ENCODE results near the gene CPNE7.
"Not testable (repeated sequence)": the region's sequence is repeated elsewhere in the genome, so short reads cannot be mapped to it uniquely, and the experiment has no call there.

The CPNE7 gene

DNA sequence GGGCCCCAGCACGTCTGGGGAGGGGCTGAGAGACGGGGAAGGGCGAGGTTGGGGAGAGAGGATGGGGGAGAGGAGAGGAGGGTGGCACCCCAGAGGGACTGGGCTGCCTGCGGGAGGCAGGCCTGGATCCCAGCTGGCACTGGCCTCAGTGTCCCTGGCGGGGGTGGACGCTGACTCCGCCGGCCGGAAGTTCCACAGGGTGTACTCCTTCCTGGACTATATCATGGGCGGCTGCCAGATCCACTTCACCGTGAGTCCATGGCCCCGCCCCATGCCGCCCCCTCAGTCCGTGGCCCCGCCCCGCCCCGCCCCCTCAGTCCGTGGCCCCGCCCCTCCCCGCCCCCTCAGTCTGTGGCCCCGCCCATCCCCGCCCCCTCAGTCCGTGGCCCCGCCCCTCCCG lies 11.3 kb downstream of the CPNE7 start:
- DNase-seq: no peak
- H3K36me3 ChIP-seq (replicated peaks): no peaks in the 10 kb centered on the region
- TF ChIP-seq, protein P1, sequence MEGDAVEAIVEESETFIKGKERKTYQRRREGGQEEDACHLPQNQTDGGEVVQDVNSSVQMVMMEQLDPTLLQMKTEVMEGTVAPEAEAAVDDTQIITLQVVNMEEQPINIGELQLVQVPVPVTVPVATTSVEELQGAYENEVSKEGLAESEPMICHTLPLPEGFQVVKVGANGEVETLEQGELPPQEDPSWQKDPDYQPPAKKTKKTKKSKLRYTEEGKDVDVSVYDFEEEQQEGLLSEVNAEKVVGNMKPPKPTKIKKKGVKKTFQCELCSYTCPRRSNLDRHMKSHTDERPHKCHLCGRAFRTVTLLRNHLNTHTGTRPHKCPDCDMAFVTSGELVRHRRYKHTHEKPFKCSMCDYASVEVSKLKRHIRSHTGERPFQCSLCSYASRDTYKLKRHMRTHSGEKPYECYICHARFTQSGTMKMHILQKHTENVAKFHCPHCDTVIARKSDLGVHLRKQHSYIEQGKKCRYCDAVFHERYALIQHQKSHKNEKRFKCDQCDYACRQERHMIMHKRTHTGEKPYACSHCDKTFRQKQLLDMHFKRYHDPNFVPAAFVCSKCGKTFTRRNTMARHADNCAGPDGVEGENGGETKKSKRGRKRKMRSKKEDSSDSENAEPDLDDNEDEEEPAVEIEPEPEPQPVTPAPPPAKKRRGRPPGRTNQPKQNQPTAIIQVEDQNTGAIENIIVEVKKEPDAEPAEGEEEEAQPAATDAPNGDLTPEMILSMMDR (IDR thresholded peaks at IDR 0.05; ENCODE audit: low read depth, low read length, missing control alignments): no peak
- H3K27ac ChIP-seq: no peak overlapping the region
- H3K27me3 ChIP-seq (replicated peaks): no peaks in the 10 kb centered on the region
- in situ Hi-C loops (cut with HindIII; ENCODE audit: low pct_ligation_motif_present, low sequenced_read_pairs): no loop called here
- H3K4me3 ChIP-seq (ENCODE audit: low read depth, low read length): no peak overlapping the region

DNA sequence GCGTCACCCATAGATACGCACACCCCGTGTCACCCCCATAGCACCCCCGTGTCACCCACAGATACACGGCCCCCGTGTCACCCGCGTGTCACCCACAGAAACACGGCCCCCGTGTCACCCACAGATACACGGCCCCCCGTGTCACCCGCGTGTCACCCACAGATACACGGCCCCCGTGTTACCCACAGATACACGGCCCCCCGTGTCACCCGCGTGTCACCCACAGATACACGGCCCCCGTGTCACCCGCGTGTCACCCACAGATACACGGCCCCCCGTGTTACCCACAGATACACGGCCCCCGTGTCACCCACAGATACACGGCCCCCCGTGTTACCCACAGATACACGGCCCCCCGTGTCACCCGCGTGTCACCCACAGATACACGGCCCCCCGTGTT lies 12.1 kb downstream of the CPNE7 start:
- H3K27me3 ChIP-seq (replicated peaks); in situ Hi-C loops (cut with HindIII; ENCODE audit: low pct_ligation_motif_present, low sequenced_read_pairs); H3K36me3 ChIP-seq (replicated peaks); H3K4me3 ChIP-seq (ENCODE audit: low read depth, low read length); H3K27ac ChIP-seq; DNase-seq: not testable (repeated sequence)

DNA sequence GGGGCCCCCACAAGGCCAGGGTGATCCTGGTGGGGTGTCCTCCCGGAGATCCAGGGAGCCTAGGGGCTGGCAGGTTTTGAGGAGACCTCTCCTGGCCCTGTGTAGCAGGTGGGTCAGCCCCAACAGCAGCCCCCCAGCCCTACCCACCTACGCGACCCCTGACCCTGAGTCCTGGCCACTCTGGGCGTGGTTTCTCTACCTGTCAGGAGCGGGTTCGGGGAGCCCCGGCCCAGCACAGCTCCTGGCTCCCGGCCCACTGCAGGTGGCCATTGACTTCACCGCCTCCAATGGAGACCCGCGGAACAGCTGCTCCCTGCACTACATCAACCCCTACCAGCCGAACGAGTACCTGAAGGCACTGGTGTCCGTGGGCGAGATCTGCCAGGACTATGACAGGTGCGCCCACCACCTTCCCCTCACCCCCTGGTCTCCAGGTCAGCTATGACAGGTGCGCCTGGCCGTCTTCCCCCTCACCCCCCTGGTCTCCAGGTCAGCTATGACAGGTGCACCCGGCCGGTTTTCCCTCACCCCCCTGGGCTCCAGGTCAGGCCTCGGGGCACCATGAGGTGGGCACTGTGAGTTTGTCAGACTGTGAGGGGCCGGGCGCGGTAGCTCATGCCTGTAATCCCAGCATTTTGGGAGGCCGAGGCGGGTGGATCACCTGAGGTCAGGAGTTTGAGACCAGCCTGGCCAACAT lies 13.0 kb downstream of the CPNE7 start:
- TF ChIP-seq, protein P1 (IDR thresholded peaks at IDR 0.05; ENCODE audit: low read depth, low read length, missing control alignments): no peak
- no peaks in the 10 kb centered on the region for H3K27me3 ChIP-seq (replicated peaks)
- no peak overlapping the region for H3K4me3 ChIP-seq (ENCODE audit: low read depth, low read length)
- in situ Hi-C loops (cut with HindIII; ENCODE audit: low pct_ligation_motif_present, low sequenced_read_pairs): no loop called here
- H3K36me3 ChIP-seq (replicated peaks): no peaks in the 10 kb centered on the region
- no peak overlapping the region for H3K27ac ChIP-seq
- DNase-seq: no peak

DNA sequence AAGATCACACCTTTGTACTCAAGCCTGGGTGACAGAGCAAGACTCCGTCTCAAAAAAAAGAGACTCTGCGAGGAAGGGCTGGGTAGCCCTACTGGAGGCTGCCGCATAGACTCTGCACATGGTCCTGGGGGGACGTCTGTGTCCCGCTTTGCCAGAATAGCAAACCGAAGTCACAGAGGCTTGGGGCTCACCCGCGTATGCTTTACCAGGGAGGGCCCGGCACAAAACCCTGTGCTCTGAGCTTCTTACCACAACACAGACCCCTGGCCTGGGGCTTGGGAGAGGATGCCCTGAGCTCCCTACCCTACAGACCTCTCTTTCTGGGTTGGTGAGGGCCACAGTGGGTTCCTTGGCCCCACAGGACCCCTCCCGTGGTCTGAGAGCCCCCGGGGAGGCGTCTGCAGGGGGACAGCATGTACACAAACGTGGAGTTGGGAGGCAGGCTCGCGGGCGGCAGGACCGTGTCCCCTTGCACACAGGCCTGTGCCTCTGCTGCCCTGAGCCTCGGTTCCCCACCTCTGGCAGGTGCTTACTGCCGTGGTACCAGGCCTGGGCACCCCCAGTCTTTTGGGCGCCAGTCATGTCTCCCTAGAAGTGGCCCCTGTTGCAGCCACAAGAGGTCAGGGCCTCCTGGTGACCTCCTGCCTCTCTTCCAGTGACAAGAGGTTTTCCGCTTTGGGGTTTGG lies 13.8 kb downstream of the CPNE7 start:
- Histone ChIP-seq H3K27me3 (replicated peaks) (no peaks in the 10 kb centered on the region), H3K4me3 (ENCODE audit: low read depth, low read length) (no peak overlapping the region), H3K27ac (no peak overlapping the region), H3K36me3 (replicated peaks) (no peaks in the 10 kb centered on the region)
- TF ChIP-seq, protein P1 (IDR thresholded peaks at IDR 0.05; ENCODE audit: low read depth, low read length, missing control alignments): no peak
- DNase-seq: no peak
- in situ Hi-C loops (cut with HindIII; ENCODE audit: low pct_ligation_motif_present, low sequenced_read_pairs): no loop called here

DNA sequence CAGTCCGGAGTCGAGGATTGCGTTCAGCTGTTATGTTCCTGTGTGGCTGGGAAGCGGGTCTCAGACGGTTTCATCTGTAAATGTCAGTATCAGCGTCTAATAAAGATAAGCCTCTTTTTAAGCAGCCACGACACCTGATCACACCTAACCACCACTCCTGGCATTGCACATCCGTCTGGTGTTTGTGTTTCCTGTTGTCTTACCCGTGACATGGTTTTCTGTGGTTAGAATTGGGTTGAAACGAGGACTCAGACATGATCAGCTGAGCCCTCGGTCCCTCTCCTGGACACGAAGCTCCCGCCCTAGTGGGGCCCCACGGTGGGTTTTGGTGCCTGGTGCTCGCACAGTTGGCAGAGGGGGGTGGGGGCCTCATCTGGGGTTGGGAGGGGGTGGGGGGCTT lies 18.3 kb downstream of the CPNE7 start:
- Histone ChIP-seq H3K36me3 (replicated peaks) (no peaks in the 10 kb centered on the region), H3K27ac (no peak overlapping the region), H3K27me3 (replicated peaks) (no peaks in the 10 kb centered on the region), H3K4me3 (ENCODE audit: low read depth, low read length) (no peak overlapping the region)
- in situ Hi-C loops (cut with HindIII; ENCODE audit: low pct_ligation_motif_present, low sequenced_read_pairs): no loop called here
- DNase-seq: no peak
- TF ChIP-seq, protein P1 (IDR thresholded peaks at IDR 0.05; ENCODE audit: low read depth, low read length, missing control alignments): no peak

DNA sequence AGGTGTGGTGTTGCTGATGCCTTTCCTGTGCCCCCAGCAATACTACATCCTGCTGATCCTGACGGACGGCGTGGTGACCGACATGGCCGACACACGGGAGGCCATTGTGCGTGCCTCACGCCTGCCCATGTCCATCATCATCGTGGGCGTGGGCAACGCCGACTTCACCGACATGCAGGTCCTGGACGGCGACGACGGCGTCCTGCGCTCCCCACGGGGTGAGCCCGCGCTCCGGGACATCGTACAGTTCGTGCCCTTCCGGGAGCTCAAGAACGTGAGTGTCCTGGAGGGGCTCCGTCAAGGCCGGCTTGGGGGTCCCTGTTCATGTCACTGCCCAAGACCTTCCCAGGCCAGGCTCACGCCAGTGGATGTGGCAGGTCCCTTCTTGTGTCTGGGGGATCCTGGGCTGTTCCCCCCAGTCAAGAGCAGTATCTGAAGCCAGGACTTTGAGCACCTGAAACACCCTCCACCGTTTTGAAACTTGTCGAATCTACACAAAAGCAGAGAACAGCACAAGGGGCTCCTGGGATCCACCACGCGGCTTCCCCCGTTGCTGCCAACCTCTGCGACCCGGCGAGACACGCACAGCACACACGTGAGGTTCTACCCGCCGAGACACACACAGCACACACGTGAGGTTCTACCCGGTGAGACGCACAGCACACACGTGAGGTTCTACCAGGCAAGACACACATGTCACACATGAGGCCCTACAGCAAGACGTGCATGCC lies 19.9 kb downstream of the CPNE7 start:
- no peaks in the 10 kb centered on the region for H3K27me3 ChIP-seq (replicated peaks)
- TF ChIP-seq, protein P1 (IDR thresholded peaks at IDR 0.05; ENCODE audit: low read depth, low read length, missing control alignments): no peak
- in situ Hi-C loops (cut with HindIII; ENCODE audit: low pct_ligation_motif_present, low sequenced_read_pairs): no loop called here
- no peak overlapping the region for H3K27ac ChIP-seq
- no peak for DNase-seq
- H3K36me3 ChIP-seq (replicated peaks): no peaks in the 10 kb centered on the region
- no peak overlapping the region for H3K4me3 ChIP-seq (ENCODE audit: low read depth, low read length)

Data from brain microvascular endothelial cell (primary cell).